Stimulated activated naive CD4-positive, alpha-beta T cell (primary cell): ENCODE results near the gene LSM3.
"Not testable (repeated sequence)": the region's sequence is repeated elsewhere in the genome, so short reads cannot be mapped to it uniquely, and the experiment has no call there.

ENCODE experiments used
- DNase-seq, 6 experiments: peaks; one replicate each; lab custom pipeline; 2025; lab: John Stamatoyannopoulos, UW

LSM3 gene

GRCh38 chr3:14222457-14222856, 43.8 kb downstream of the LSM3 start:
- DNase-seq, result no peak

GRCh38 chr3:14222900-14223594, 44.4 kb downstream of the LSM3 start:
- DNase-seq, result no peak

- DNase-seq, result no peak
Observed at GRCh38 chr3:14223595-14223994, 45.0 kb downstream of the LSM3 start.

- DNase-seq, result no peak
Observed at GRCh38 chr3:14224895-14225294, 46.3 kb downstream of the LSM3 start.

GRCh38 chr3:14225421-14225820, 46.8 kb downstream of the LSM3 start:
- no peak for DNase-seq

GRCh38 chr3:14226351-14226750, 47.7 kb downstream of the LSM3 start:
- DNase-seq, result not testable (repeated sequence)

GRCh38 chr3:14227856-14228255, 49.2 kb downstream of the LSM3 start:
- DNase-seq, result no peak

- no peak for DNase-seq
Observed at GRCh38 chr3:14228681-14229470, 50.3 kb downstream of the LSM3 start.

- not testable (repeated sequence) for DNase-seq
Observed at GRCh38 chr3:14229695-14230094, 51.1 kb downstream of the LSM3 start.

GRCh38 chr3:14230729-14231128, 52.1 kb downstream of the LSM3 start:
- DNase-seq, result no peak

- DNase-seq, result no peak
Observed at GRCh38 chr3:14231145-14231990, 52.8 kb downstream of the LSM3 start.

GRCh38 chr3:14231998-14232501, 53.4 kb downstream of the LSM3 start:
- DNase-seq, result no peak

GRCh38 chr3:14234251-14235002, 55.8 kb downstream of the LSM3 start:
- DNase-seq, result no peak

- no peak for DNase-seq
Observed at GRCh38 chr3:14235003-14235911, 56.6 kb downstream of the LSM3 start.

GRCh38 chr3:14235912-14236295, 57.3 kb downstream of the LSM3 start:
- no peak for DNase-seq

- DNase-seq, result no peak
Observed at GRCh38 chr3:14236902-14237301, 58.3 kb downstream of the LSM3 start.

- DNase-seq, result no peak
Observed at GRCh38 chr3:14237457-14237856, 58.8 kb downstream of the LSM3 start.

- DNase-seq, result no peak
Observed at GRCh38 chr3:14238356-14238755, 59.7 kb downstream of the LSM3 start.

- DNase-seq, result no peak
Observed at GRCh38 chr3:14238930-14239329, 60.3 kb downstream of the LSM3 start.

- no peak for DNase-seq
Observed at GRCh38 chr3:14239940-14240339, 61.3 kb downstream of the LSM3 start.

- DNase-seq, result no peak
Observed at GRCh38 chr3:14240366-14240765, 61.7 kb downstream of the LSM3 start.
